Heart left ventricle (tissue), 13 donors: ENCODE measurements around the gene PRDM15.

Experiments used
- POLR2A ChIP-seq, 2 donors: fragments of 450-650 bp; IDR thresholded peaks; one replicate each; pipeline ENCODE4 v1.6.1; 2017; ENCODE audit warnings: antibody characterized with exemption in 2 of 2, mild to moderate bottlenecking in 2 of 2, moderate library complexity in 2 of 2
- TF ChIP-seq, protein P1 (sequence below), 12 donors: fragments of 200-600 bp; sonication (generic) in 4 of 12; IDR thresholded peaks; one replicate each; pipeline versions ENCODE4 v1.5.0 to v1.8.0; 2018 to 2022; ENCODE audit warnings: antibody characterized with exemption in 12 of 12, mild to moderate bottlenecking in 5 of 12
- donor health status: ischemic (EF 13 %, LVEDD 7.1; RV severe dilation, severe dysfunction).
- donor health status: DM: no; HTN: yes; CAD: no.
- donor health status: DM: no; HTN: no; CAD: no.
- donor health status: ischemic (EF 25% LVEDD 6.9; RV normal size, moderate dysfunction).
- donor health status: ischemic (EF 25% LVEDD 5.7; RV mildly dilated, moderate dysfunction).
- donor health status: ischemic (EF 35%, LVEDD 5.7; RV mildly dilated, moderate dysfunction).
- donor health status: nonischemic (EF 11% LVEDD 7.7; RV severe dilation, severe dysfunction).
- donor health status: DM: yes; HTN: yes; CAD: no.
- donor health status: PGD.
- donor health status: ischemic (EF 29% LVEDD 5.4; RV normal size, mild dysfunction).
- donor health status: nonischemic (EF 23%, LVEDD 6.1; RV moderate dilation, normal function).

DNA sequence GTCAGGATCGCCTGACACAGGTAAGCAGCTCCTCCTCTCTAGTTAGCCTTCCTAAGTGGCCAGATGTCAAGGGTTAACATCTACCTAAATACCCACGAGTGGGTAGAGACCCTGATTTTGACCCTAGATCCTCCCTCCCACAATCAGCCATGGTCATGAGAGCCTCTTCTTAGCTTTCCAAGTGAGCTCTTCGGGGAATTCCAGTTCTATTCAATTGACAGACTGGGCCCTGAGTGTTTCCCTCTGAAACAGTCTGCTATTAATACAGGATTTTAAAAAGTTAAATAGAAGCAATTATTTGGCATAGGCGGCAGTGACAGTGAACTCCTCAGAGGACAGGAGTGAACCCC is 46.6 kb upstream of the PRDM15 start:
- TF ChIP-seq, protein P1, sequence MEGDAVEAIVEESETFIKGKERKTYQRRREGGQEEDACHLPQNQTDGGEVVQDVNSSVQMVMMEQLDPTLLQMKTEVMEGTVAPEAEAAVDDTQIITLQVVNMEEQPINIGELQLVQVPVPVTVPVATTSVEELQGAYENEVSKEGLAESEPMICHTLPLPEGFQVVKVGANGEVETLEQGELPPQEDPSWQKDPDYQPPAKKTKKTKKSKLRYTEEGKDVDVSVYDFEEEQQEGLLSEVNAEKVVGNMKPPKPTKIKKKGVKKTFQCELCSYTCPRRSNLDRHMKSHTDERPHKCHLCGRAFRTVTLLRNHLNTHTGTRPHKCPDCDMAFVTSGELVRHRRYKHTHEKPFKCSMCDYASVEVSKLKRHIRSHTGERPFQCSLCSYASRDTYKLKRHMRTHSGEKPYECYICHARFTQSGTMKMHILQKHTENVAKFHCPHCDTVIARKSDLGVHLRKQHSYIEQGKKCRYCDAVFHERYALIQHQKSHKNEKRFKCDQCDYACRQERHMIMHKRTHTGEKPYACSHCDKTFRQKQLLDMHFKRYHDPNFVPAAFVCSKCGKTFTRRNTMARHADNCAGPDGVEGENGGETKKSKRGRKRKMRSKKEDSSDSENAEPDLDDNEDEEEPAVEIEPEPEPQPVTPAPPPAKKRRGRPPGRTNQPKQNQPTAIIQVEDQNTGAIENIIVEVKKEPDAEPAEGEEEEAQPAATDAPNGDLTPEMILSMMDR (IDR thresholded peaks at IDR 0.05): no peak
- TF ChIP-seq POLR2A (IDR thresholded peaks at IDR 0.05): no peak
